PFSK-1 (cell line): ENCODE results near the gene INO80D.

ENCODE experiments used
- FOXP2 ChIP-seq: optimal IDR thresholded peaks from 2 replicates; pipeline ENCODE3; 2011; ENCODE audit warnings: borderline replicate concordance, control low read depth, inconsistent platforms; ENCODE audit not compliant: insufficient read depth; ENCODE audit errors: extremely low read length, extremely low read depth
- POLR2AphosphoS5 ChIP-seq: IDR thresholded peaks from 2 replicates; pipeline ENCODE4 v1.6.1; 2012; ENCODE audit warnings: low read depth, mild to moderate bottlenecking, control low read depth, low read length, moderate library complexity
- REST ChIP-seq, 2 experiments: IDR thresholded peaks; 2 replicates each; pipeline versions ENCODE4 v1.6.1 to v1.8.0; 2011 to 2012; ENCODE audit warnings: low read depth in 2 of 2, low read length in 2 of 2, control low read depth in 1 of 2, inconsistent platforms in 1 of 2, mild to moderate bottlenecking in 1 of 2, moderate library complexity in 1 of 2; ENCODE audit not compliant: insufficient read depth in 1 of 2
- SIN3A ChIP-seq: IDR thresholded peaks from 2 replicates; pipeline ENCODE4 v1.6.1; 2012; ENCODE audit warnings: mild to moderate bottlenecking, low read length, moderate library complexity, borderline replicate concordance; ENCODE audit not compliant: insufficient read depth
- TAF1 ChIP-seq: IDR thresholded peaks from 2 replicates; pipeline ENCODE4 v1.6.1; 2012; ENCODE audit warnings: low read length, control low read depth, borderline replicate concordance; ENCODE audit not compliant: insufficient read depth

Gene INO80D

GRCh38 chr2:205998583-205998982 is 87.4 kb downstream of the INO80D start:
- TF ChIP-seq FOXP2 = no peak
- no peak for TF ChIP-seq SIN3A
- no peak for TF ChIP-seq REST (IDR thresholded peaks at IDR 0.05; ENCODE audit: insufficient read depth in 1 of 2, low read depth in 2 of 2, low read length in 2 of 2)
- TF ChIP-seq TAF1 = no peak
- TF ChIP-seq POLR2AphosphoS5 = no peak

- TF ChIP-seq FOXP2 (no peak), POLR2AphosphoS5 (no peak), SIN3A (no peak), TAF1 (no peak), REST (IDR thresholded peaks at IDR 0.05; ENCODE audit: insufficient read depth in 1 of 2, low read depth in 2 of 2, low read length in 2 of 2) (no peak)
Observed at GRCh38 chr2:205996161-205996560, 89.8 kb downstream of the INO80D start.

- TF ChIP-seq REST (IDR thresholded peaks at IDR 0.05; ENCODE audit: insufficient read depth in 1 of 2, low read depth in 2 of 2, low read length in 2 of 2) (no peak), TAF1 (no peak)
Observed at GRCh38 chr2:205995260-205995659, 90.7 kb downstream of the INO80D start.

- TF ChIP-seq SIN3A (no peak), FOXP2 (no peak)
Observed at GRCh38 chr2:205994344-205994743, 91.6 kb downstream of the INO80D start.

GRCh38 chr2:205990104-205990503 is 95.9 kb downstream of the INO80D start:
- TF ChIP-seq TAF1 = no peak
- TF ChIP-seq SIN3A = no peak
- TF ChIP-seq FOXP2 = no peak
- TF ChIP-seq REST (IDR thresholded peaks at IDR 0.05; ENCODE audit: insufficient read depth in 1 of 2, low read depth in 2 of 2, low read length in 2 of 2) = no peak
- no peak for TF ChIP-seq POLR2AphosphoS5
